Uterus (tissue), 4 donors: ENCODE data around the gene LILRB2. TPM values are rescaled to one million over a fixed set of nuclear protein-coding genes. Genes with fewer than 3 reads are reported as not detected.

Source experiments
- DNase-seq, 2 donors: peaks; one replicate each; pipeline ENCODE4 v3.0.0-alpha.2; 2019 to 2020
- H3K27ac ChIP-seq, 2 donors: fragments of 200-600 bp; sonication (generic); 1 replicate in 1 of 2; 2 replicates in 1 of 2; pipeline ENCODE4 v1.5.1; 2016 to 2018
- H3K27me3 ChIP-seq, 2 donors: fragments of 200-600 bp; sonication (generic); one replicate each; pipeline ENCODE4 v1.5.1; 2018 to 2019; ENCODE audit warnings: control low read depth in 1 of 2
- H3K36me3 ChIP-seq, 2 donors: fragments of 200-600 bp; sonication (generic); one replicate each; pipeline ENCODE4 v1.5.1; 2019; ENCODE audit warnings: control low read depth in 1 of 2
- H3K4me1 ChIP-seq, 2 donors: fragments of 200-600 bp; sonication (generic); one replicate each; pipeline ENCODE4 v1.5.1; 2018 to 2019; ENCODE audit warnings: control low read depth in 1 of 2
- H3K4me3 ChIP-seq, 2 donors: fragments of 200-600 bp; sonication (generic); 1 replicate in 1 of 2; 2 replicates in 1 of 2; pipeline ENCODE4 v1.5.1; 2018 to 2019; ENCODE audit warnings: mild to moderate bottlenecking in 1 of 2
- H3K9me3 ChIP-seq, 2 donors: fragments of 200-600 bp; sonication (generic); one replicate each; pipeline ENCODE4 v1.5.1; 2019; ENCODE audit warnings: control low read depth in 1 of 2
- POLR2A ChIP-seq, 2 donors: fragments of 450-650 bp; IDR thresholded peaks; one replicate each; pipeline ENCODE4 v1.6.1; 2016; ENCODE audit warnings: antibody characterized with exemption in 2 of 2, mild to moderate bottlenecking in 1 of 2, moderate library complexity in 1 of 2
- intact Hi-C: fragments of 100-400 bp; cut with DNase I; formaldehyde crosslinking; loops from one replicate; pipeline ENCODE4 v1.15.1; 2023; ENCODE audit warnings: low total_unique reads
- total RNA-seq, 4 donors: library from RNA; depleted of rRNA in 3 of 4; stranded (reverse); fragments of >200 nt in 3 of 4; gene quantifications; one replicate each; pipeline versions ENCODE4 v1.1.0 to v1.2.4, GENCODE V29; 2014 to 2023
- TF ChIP-seq, protein P1 (sequence below), 4 experiments: fragments of 200-600 bp in 2 of 4; fragments of 450-650 bp in 2 of 4; sonication (generic) in 2 of 4; IDR thresholded peaks; one replicate each; pipeline ENCODE4 v1.5.1; 2016 to 2019; ENCODE audit warnings: antibody characterized with exemption in 4 of 4, mild to moderate bottlenecking in 2 of 4, moderate library complexity in 1 of 4
- donor health status: DM: yes; HTN: yes; CAD: no.

The LILRB2 gene
- total RNA-seq, 4 donors from 2014 or later, result 0.41 to 4.2 (median 1.7) TPM

DNA sequence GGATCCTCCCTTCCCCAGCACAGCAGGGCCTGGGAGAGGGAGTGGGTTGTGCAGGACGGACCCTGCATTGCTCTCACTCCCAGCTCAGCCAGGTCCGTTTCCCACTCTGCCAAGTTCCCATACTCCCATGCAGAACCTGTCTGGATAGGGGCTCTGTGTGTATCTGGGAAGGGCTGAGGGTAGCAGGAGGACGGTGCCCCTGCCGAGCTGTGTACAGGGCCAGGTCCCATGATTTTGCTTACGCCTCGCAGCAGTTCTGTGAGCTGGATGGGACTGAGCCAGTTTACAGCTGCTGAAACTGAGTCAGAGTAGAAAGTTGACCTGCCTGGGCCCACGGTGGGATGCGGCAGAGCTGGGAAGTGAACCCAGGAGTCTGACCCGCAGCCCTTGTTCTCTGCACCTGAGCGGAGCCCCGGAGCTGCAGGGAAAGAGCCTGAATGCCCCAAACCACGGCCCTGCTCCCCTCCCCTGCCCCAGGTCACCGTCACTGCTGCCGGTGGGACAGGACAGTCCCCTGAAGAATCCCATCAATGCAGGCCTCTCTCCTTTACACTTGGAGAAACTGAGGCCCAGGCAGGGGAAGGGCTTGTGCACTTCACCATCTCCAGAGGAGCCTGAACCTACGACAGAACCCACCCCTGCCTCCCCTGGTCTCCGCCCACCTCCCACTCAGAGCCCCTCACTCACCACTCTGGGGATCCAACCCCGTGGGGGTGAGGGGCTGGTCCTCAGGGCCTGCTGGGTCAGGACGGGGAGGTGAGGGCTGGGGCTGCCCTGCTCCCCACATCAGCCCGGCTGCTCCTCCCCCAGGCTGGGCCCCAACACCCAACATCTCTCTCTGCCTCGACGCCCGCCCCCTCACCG, 27.3 kb downstream of the LILRB2 start:
- DNase-seq, result no peak
- H3K4me3 ChIP-seq, result no peak overlapping the region
- H3K36me3 ChIP-seq, result no peaks in the 10 kb centered on the region
- H3K27ac ChIP-seq, result no peak overlapping the region
- no peak for TF ChIP-seq POLR2A (IDR thresholded peaks at IDR 0.05)
- TF ChIP-seq, protein P1, sequence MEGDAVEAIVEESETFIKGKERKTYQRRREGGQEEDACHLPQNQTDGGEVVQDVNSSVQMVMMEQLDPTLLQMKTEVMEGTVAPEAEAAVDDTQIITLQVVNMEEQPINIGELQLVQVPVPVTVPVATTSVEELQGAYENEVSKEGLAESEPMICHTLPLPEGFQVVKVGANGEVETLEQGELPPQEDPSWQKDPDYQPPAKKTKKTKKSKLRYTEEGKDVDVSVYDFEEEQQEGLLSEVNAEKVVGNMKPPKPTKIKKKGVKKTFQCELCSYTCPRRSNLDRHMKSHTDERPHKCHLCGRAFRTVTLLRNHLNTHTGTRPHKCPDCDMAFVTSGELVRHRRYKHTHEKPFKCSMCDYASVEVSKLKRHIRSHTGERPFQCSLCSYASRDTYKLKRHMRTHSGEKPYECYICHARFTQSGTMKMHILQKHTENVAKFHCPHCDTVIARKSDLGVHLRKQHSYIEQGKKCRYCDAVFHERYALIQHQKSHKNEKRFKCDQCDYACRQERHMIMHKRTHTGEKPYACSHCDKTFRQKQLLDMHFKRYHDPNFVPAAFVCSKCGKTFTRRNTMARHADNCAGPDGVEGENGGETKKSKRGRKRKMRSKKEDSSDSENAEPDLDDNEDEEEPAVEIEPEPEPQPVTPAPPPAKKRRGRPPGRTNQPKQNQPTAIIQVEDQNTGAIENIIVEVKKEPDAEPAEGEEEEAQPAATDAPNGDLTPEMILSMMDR (IDR thresholded peaks at IDR 0.05), result no peak
- H3K4me1 ChIP-seq, result no peaks in the 10 kb centered on the region
- intact Hi-C loops, result no loop called here
- H3K9me3 ChIP-seq, result no peaks in the 10 kb centered on the region
- no peaks in the 10 kb centered on the region for H3K27me3 ChIP-seq

DNA sequence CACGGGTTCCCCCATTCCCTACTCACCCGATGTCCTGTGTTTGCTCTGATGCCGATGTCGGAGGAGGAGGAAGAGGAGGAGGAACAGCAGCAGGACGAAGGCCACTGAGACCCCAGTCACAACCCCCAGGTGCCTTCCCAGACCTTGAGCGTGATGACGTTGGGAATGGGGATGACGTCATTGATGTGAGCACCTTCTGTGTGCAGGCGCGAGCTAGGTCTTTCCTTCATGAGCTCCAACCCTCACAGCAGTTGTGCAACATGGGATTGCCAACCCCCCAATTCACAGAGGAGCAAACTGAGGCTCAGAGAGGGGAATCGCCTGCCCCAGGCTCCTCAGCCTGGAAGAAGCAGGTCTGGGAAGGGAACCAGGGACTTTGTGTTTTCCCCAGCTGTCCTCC, 28.1 kb downstream of the LILRB2 start:
- DNase-seq, result no peak
- Histone ChIP-seq H3K4me1 (no peaks in the 10 kb centered on the region), H3K27ac (no peak overlapping the region), H3K36me3 (no peaks in the 10 kb centered on the region), H3K9me3 (no peaks in the 10 kb centered on the region), H3K4me3 (no peak overlapping the region), H3K27me3 (no peaks in the 10 kb centered on the region)
- intact Hi-C loops, result no loop called here
- TF ChIP-seq, protein P1 (IDR thresholded peaks at IDR 0.05), result no peak
- no peak for TF ChIP-seq POLR2A (IDR thresholded peaks at IDR 0.05)

DNA sequence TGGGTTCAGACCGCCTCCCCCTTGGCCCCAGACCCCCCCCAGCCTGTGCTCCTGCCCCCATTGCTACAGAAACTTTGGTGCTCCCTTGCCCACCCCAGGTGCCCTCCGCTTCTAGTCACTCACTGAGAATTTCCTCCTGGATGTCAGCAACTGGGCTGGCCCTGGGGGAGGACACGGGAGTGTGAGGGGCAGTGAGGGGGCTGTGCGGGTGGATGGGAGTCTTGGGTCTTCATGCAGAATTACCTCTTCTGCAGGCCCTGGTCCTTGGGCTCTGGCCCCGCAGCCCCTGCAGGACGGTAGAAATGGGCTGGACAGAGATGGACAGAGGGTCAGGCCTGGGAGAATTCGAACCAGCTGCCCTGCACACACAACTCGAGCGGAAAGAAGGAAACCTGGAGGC, 28.7 kb downstream of the LILRB2 start:
- Histone ChIP-seq H3K27ac (no peak overlapping the region), H3K9me3 (no peaks in the 10 kb centered on the region), H3K4me3 (no peak overlapping the region), H3K36me3 (no peaks in the 10 kb centered on the region), H3K27me3 (no peaks in the 10 kb centered on the region), H3K4me1 (no peaks in the 10 kb centered on the region)
- no peak for TF ChIP-seq POLR2A (IDR thresholded peaks at IDR 0.05)
- TF ChIP-seq, protein P1 (IDR thresholded peaks at IDR 0.05), result no peak
- intact Hi-C loops, result no loop called here
- no peak for DNase-seq

DNA sequence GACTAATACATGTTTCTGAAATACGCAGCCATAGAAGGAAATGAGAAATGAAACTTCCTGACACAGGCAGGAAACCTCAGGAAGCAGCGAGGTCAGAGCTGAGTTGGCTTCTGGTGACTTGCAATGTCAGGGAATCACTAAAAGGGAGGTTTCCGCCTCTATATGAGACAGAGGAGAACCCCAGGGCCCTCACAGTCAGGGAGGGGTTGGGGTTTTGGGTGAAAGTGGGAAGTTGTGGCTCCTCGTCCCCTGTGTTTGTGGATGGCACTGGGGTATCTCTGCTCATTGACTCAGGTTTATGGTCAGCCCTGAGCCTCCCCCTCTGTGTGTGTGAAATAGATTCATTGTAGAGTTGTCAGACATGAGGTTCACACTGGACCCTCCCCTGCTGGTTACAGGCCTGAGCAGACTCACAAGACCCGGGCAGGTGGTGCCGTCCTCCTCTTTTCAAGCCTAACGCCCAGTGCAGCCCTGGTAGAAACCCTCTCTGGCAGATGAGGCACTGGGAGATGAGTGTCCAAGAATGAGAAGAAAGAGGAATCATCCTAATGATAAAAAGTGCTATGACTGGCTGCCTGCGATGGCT, 32.8 kb downstream of the LILRB2 start:
- H3K4me3 ChIP-seq, result no peak overlapping the region
- no peaks in the 10 kb centered on the region for H3K36me3 ChIP-seq
- no peak overlapping the region for H3K27ac ChIP-seq
- no peak for TF ChIP-seq POLR2A (IDR thresholded peaks at IDR 0.05)
- TF ChIP-seq, protein P1 (IDR thresholded peaks at IDR 0.05), result no peak
- H3K9me3 ChIP-seq, result no peaks in the 10 kb centered on the region
- no peaks in the 10 kb centered on the region for H3K27me3 ChIP-seq
- no peak for DNase-seq
- H3K4me1 ChIP-seq, result no peaks in the 10 kb centered on the region
- intact Hi-C loops, result no loop called here
